Loucy (cell line): ENCODE results near the gene GTPBP10.
A peak's percentile ranks its signal among the peaks of the same experiment; 100 is the strongest.

Experiments
- H2AFZ ChIP-seq: fragments of 200-600 bp; sonication (generic); 2 replicates; pipeline ENCODE4 v1.6.0; 2016; ENCODE audit warnings: antibody characterized with exemption, mild to moderate bottlenecking, low read length, moderate library complexity
- H3F3A ChIP-seq: fragments of 200-600 bp; 2 replicates; pipeline ENCODE4 v1.6.0; 2016; ENCODE audit warnings: antibody characterized with exemption, low read depth, mild to moderate bottlenecking
- H3K27me3 ChIP-seq: fragments of 200-600 bp; sonication (generic); 2 replicates; pipeline ENCODE4 v1.6.1; 2014; ENCODE audit warnings: low read length, mild to moderate bottlenecking; ENCODE audit not compliant: insufficient read depth, poor library complexity, severe bottlenecking
- H3K36me3 ChIP-seq: fragments of 200-600 bp; sonication (generic); 2 replicates; pipeline ENCODE4 v1.6.1; 2016; ENCODE audit warnings: low read length; ENCODE audit not compliant: insufficient read depth
- H3K4me1 ChIP-seq: fragments of 200-600 bp; sonication (generic); 2 replicates; pipeline ENCODE4 v1.5.1; 2014; ENCODE audit warnings: low read length, mild to moderate bottlenecking; ENCODE audit not compliant: insufficient read depth, poor library complexity, severe bottlenecking
- H3K4me2 ChIP-seq: fragments of 200-600 bp; sonication (generic); 2 replicates; pipeline ENCODE4 v1.6.0; 2014; ENCODE audit warnings: antibody characterized with exemption, low read length, low read depth, mild to moderate bottlenecking; ENCODE audit not compliant: poor library complexity, severe bottlenecking
- H3K4me3 ChIP-seq: fragments of 200-600 bp; sonication (generic); 2 replicates; pipeline ENCODE4 v1.5.1; 2014; ENCODE audit warnings: low read length, mild to moderate bottlenecking, mixed read lengths; ENCODE audit not compliant: poor library complexity, severe bottlenecking
- H3K79me2 ChIP-seq: fragments of 200-600 bp; sonication (generic); 2 replicates; pipeline ENCODE4 v1.6.1; 2014; ENCODE audit warnings: low read length; ENCODE audit not compliant: insufficient read depth
- H3K9ac ChIP-seq: fragments of 200-600 bp; sonication (generic); 2 replicates; pipeline ENCODE4 v1.6.0; 2014; ENCODE audit warnings: mild to moderate bottlenecking, low read depth, low read length, moderate library complexity; ENCODE audit not compliant: poor library complexity, severe bottlenecking
- H3K9me2 ChIP-seq: fragments of 200-600 bp; sonication (generic); replicated peaks from 2 replicates; pipeline ENCODE4 v1.6.1; 2016; ENCODE audit warnings: low read depth, low read length, mixed read lengths
- H3K9me3 ChIP-seq: fragments of 200-600 bp; sonication (generic); 2 replicates; pipeline ENCODE4 v1.6.1; 2014; ENCODE audit warnings: mild to moderate bottlenecking, antibody characterized with exemption, low read length, low read depth; ENCODE audit not compliant: insufficient read depth
- H4K20me1 ChIP-seq: fragments of 200-600 bp; sonication (generic); 2 replicates; pipeline ENCODE4 v1.6.0; 2014; ENCODE audit warnings: antibody characterized with exemption, low read length, mild to moderate bottlenecking; ENCODE audit not compliant: insufficient read depth, poor library complexity, severe bottlenecking
- CTCF ChIP-seq: fragments of 200-600 bp; sonication (generic); conservative IDR thresholded peaks from 2 replicates; pipeline ENCODE4 v1.5.1; 2014; ENCODE audit warnings: mild to moderate bottlenecking, antibody characterized with exemption, low read length
- EZH2phosphoT487 ChIP-seq: fragments of 200-600 bp; IDR thresholded peaks from 2 replicates; pipeline ENCODE4 v1.6.1; 2018; ENCODE audit warnings: antibody characterized with exemption, mild to moderate bottlenecking, moderate library complexity, borderline replicate concordance

Gene GTPBP10

DNA sequence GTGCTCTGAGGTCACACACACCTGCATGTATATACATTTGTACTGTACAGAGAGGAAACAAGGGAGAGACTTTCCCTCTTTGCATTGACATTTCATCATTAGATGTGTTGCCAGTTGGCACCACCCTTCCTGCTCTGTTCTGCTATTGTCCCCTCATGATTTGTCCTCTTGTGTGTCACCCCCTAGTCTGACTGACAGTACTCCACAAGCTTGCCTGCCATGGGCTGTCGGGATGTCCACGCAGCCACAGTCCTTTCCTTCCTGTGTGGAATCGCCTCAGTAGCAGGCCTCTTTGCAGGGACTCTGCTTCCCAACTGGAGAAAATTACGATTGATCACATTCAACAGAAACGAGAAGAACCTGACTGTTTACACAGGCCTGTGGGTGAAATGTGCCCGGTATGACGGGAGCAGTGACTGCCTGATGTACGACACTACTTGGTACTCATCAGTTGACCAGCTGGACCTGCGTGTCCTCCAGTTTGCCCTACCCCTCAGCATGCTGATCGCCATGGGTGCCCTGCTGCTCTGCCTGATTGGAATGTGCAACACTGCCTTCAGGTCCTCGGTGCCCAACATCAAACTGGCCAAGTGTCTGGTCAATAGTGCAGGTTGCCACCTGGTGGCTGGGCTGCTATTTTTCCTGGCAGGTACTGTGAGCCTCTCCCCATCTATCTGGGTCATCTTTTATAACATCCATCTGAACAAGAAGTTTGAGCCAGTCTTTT lies 66.1 kb downstream of the GTPBP10 start:
- no peak overlapping the region for H2AFZ ChIP-seq
- no peaks in the 10 kb centered on the region for H3F3A ChIP-seq
- H3K9me2 ChIP-seq: no peaks in the 10 kb centered on the region
- H3K36me3 ChIP-seq: peaks cover 13% of the 10 kb centered on the region
- H3K27me3 ChIP-seq: no peaks in the 10 kb centered on the region
- H3K4me1 ChIP-seq: peaks cover 5% of the 10 kb centered on the region
- no peaks in the 10 kb centered on the region for H3K9me3 ChIP-seq
- no peak overlapping the region for H3K9ac ChIP-seq
- H3K79me2 ChIP-seq: no peaks in the 10 kb centered on the region
- H3K4me2 ChIP-seq: no peak overlapping the region
- H3K4me3 ChIP-seq: no peak overlapping the region
- no peaks in the 10 kb centered on the region for H4K20me1 ChIP-seq
- TF ChIP-seq CTCF (peak; percentile 64), EZH2phosphoT487 (no peak)

DNA sequence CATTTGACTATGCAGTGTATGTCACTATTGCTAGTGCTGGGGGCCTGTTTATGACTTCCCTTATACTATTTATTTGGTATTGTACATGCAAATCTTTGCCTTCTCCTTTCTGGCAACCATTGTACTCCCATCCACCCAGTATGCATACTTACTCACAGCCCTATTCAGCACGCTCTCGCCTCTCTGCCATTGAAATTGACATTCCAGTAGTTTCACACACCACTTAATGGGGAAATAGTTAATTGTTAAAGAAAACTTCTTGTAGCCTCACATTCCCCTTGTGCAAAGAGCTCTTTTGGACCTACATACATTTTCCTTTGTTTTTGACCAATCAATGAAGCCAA lies 66.6 kb downstream of the GTPBP10 start:
- H3K79me2 ChIP-seq: no peaks in the 10 kb centered on the region
- H3K9me2 ChIP-seq: no peaks in the 10 kb centered on the region

GRCh38 chr7:90421651-90422050 lies 75.1 kb downstream of the GTPBP10 start:
- Histone ChIP-seq H3F3A (no peaks in the 10 kb centered on the region), H3K4me3 (no peak overlapping the region), H3K9me2 (no peaks in the 10 kb centered on the region), H3K4me1 (no peaks in the 10 kb centered on the region), H2AFZ (no peak overlapping the region), H3K27me3 (no peaks in the 10 kb centered on the region), H3K9ac (no peak overlapping the region), H4K20me1 (no peaks in the 10 kb centered on the region), H3K79me2 (no peaks in the 10 kb centered on the region), H3K36me3 (no peaks in the 10 kb centered on the region), H3K9me3 (no peaks in the 10 kb centered on the region), H3K4me2 (no peak overlapping the region)
- no peak for TF ChIP-seq CTCF
- TF ChIP-seq EZH2phosphoT487: no peak

More for the DNA sequence above, 66.6 kb downstream of the GTPBP10 start:
- Histone ChIP-seq H3K9ac (no peak overlapping the region), H3K4me2 (no peak overlapping the region), H3K36me3 (peaks cover 13% of the 10 kb centered on the region), H3F3A (no peaks in the 10 kb centered on the region), H2AFZ (no peak overlapping the region), H3K4me3 (no peak overlapping the region), H3K4me1 (peaks cover 3% of the 10 kb centered on the region), H3K9me3 (no peaks in the 10 kb centered on the region), H3K27me3 (no peaks in the 10 kb centered on the region), H4K20me1 (no peaks in the 10 kb centered on the region)
- TF ChIP-seq EZH2phosphoT487 (no peak), CTCF (peak; percentile 4; the same call in 1 of the 2 replicates)
